Measurements from ENCODE around the gene SCART1. TPM values are rescaled to one million over a fixed set of nuclear protein-coding genes. Genes with fewer than 3 reads are reported as not detected.

The SCART1 gene
- total and polyA plus RNA-seq, 2 of the 4 experiments (the other 2 are of a cell fraction): 0.54 to 2.1 TPM

DNA sequence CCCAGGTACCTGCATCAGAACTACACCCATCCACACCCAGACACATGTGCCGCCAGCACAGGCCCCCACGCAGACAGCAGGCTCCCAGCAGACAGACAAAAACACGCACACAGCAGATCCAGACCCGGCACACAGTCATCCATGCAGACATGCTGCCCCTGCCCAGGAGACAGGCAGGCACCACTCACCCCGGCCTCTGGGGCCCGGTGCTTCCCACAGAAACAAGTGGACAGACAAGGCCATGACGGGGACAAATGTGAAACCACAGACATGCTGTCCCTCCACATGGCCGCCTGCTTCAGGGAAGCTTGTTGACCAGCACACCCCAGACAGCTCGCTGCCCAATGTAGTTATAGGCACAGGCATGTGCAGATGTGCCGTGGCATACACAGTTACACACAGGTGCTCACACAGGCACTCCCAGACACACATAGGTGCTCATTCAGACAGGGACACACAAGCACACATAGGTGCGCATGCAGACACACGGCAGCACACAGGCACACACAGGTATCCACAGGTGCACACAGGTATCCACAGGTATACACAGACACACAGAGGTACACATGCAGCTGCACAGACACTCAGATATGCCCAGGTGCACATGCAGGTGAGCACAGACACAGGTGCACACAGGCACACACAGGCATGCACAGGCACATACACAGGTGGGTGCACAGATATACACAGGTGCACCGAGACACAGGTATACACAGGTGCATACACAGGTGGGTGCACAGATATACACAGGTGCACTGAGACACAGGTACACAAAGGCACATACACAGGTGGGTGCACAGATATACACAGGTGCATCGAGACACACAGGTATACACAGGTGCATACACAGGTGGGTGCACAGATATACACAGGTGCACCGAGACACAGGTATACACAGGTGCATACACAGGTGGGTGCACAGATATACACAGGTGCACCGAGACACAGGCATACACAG, 10.5 kb upstream of the SCART1 start:
- BruUV-seq (replicated peaks): no TSS peak

More for the DNA sequence above, 10.5 kb upstream of the SCART1 start:
- no peak overlapping the region for H4K8ac ChIP-seq (ENCODE audit: low read depth in 2 of 2, low read length in 2 of 2)
- intact Hi-C loops (cut with micrococcal nuclease) (no loop called here), in situ Hi-C loops (cut with MboI; ENCODE audit: low sequenced_read_pairs) (no loop called here), dilution Hi-C loops (cut with HindIII; ENCODE audit: low sequenced_read_pairs, unreplicated experiment) (no loop called here)
- no peak overlapping the region for H3K18ac ChIP-seq (ENCODE audit: low read depth, low read length)
- H3K56ac ChIP-seq (ENCODE audit: extremely low read depth, insufficient read depth, low read length): no peak overlapping the region
- 88% methylated on average over 9 of the region's 16 CpGs; no CpG with 5 or more reads in 1 of the 2 experiments for WGBS, 2 experiments (ENCODE audit: extremely low coverage in 2 of 2, insufficient read length in 1 of 2)
- no peaks in the 10 kb centered on the region for H3K36me3 ChIP-seq (ENCODE audit: control insufficient read depth, insufficient read depth, low read length)
- no peak overlapping the region for H2BK20ac ChIP-seq (ENCODE audit: low read depth, low read length)
- H2AFZ ChIP-seq (replicated peaks; ENCODE audit: low read length, poor library complexity): no peak overlapping the region
- ChIA-PET POLR2A (ENCODE audit: unreplicated experiment) (no interaction called here), CTCF (no interaction called here)
- H2AK5ac ChIP-seq (ENCODE audit: low read depth, low read length): no peak overlapping the region
- H2BK5ac ChIP-seq (ENCODE audit: low read depth, low read length, poor library complexity, severe bottlenecking): no peak overlapping the region
- no peak overlapping the region for H2BK120ac ChIP-seq (ENCODE audit: low read depth, low read length)
- H4K5ac ChIP-seq (ENCODE audit: low read depth, low read length): no peak overlapping the region
- H3K14ac ChIP-seq (replicated peaks; ENCODE audit: low read depth, low read length): no peak overlapping the region
- DNase-seq: no peak
- H3K27ac ChIP-seq (ENCODE audit: insufficient read depth, low read length): no peak overlapping the region
- H2BK15ac ChIP-seq (ENCODE audit: low read depth, low read length): no peak overlapping the region
- ATAC-seq (ENCODE audit: low read depth): no peak
- no peak overlapping the region for H2AK9ac ChIP-seq (replicated peaks; ENCODE audit: low read depth, low read length, poor library complexity)
- no peak overlapping the region for H3K4me2 ChIP-seq (ENCODE audit: low read depth, low read length)
- H3K4ac ChIP-seq (ENCODE audit: low read depth, low read length): no peak overlapping the region
- H3K9me1 ChIP-seq (ENCODE audit: insufficient read depth, low read length): no peaks in the 10 kb centered on the region; the same call in 1 of the 2 replicates
- H3K4me3 ChIP-seq (ENCODE audit: insufficient read depth, low read depth, low read length): no peak overlapping the region
- no peaks in the 10 kb centered on the region for H3K27me3 ChIP-seq (ENCODE audit: control insufficient read depth, insufficient read depth, low read length)
- H4K91ac ChIP-seq (ENCODE audit: insufficient read depth, low read depth, low read length): no peak overlapping the region
- H3K79me1 ChIP-seq (ENCODE audit: low read depth in 1 of 2, low read length in 2 of 2): no peaks in the 10 kb centered on the region
- no peak overlapping the region for H3K9ac ChIP-seq (ENCODE audit: low read depth, low read length)
- peaks cover 14% of the 10 kb centered on the region for H3K9me3 ChIP-seq (ENCODE audit: control insufficient read depth, insufficient read depth, low read length)
- no peak overlapping the region for H3K23ac ChIP-seq (ENCODE audit: low read depth, low read length)
- TF ChIP-seq POLR2A (IDR thresholded peaks at IDR 0.05; ENCODE audit: low read depth, low read length): no peak
- no peak for TF ChIP-seq MAZ (IDR thresholded peaks at IDR 0.05; ENCODE audit: borderline replicate concordance, low read depth, low read length)
- TF ChIP-seq MXI1 (IDR thresholded peaks at IDR 0.05; ENCODE audit: borderline replicate concordance, low read depth, low read length): no peak
- TF ChIP-seq RCOR1 (IDR thresholded peaks at IDR 0.05; ENCODE audit: insufficient replicate concordance, low read length): no peak
- TF ChIP-seq, protein P1, sequence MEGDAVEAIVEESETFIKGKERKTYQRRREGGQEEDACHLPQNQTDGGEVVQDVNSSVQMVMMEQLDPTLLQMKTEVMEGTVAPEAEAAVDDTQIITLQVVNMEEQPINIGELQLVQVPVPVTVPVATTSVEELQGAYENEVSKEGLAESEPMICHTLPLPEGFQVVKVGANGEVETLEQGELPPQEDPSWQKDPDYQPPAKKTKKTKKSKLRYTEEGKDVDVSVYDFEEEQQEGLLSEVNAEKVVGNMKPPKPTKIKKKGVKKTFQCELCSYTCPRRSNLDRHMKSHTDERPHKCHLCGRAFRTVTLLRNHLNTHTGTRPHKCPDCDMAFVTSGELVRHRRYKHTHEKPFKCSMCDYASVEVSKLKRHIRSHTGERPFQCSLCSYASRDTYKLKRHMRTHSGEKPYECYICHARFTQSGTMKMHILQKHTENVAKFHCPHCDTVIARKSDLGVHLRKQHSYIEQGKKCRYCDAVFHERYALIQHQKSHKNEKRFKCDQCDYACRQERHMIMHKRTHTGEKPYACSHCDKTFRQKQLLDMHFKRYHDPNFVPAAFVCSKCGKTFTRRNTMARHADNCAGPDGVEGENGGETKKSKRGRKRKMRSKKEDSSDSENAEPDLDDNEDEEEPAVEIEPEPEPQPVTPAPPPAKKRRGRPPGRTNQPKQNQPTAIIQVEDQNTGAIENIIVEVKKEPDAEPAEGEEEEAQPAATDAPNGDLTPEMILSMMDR (conservative IDR thresholded peaks at IDR 0.05; ENCODE audit: low read depth, low read length): no peak
- no peaks in the 10 kb centered on the region for H4K20me1 ChIP-seq (ENCODE audit: insufficient read depth, low read length)
- H3K4me1 ChIP-seq (ENCODE audit: control insufficient read depth, insufficient read depth, low read length): no peaks in the 10 kb centered on the region
